ENCODE measurements around the gene TSEN54.

TSEN54 gene

GRCh38 chr17:75488693-75489510 lies 27.4 kb upstream of the TSEN54 start:
- no peak for DNase-seq (ENCODE audit: low read depth)

- DNase-seq (ENCODE audit: low read depth) = no peak
These were observed 26.8 kb upstream of the TSEN54 start for GRCh38 chr17:75489511-75489955.

GRCh38 chr17:75490173-75490743 lies 26.1 kb upstream of the TSEN54 start:
- no peak for DNase-seq (ENCODE audit: low read depth)

- DNase-seq (ENCODE audit: low read depth) = no peak
These were observed 25.2 kb upstream of the TSEN54 start for GRCh38 chr17:75490953-75491649.

GRCh38 chr17:75491680-75492079 lies 24.6 kb upstream of the TSEN54 start:
- no peak for DNase-seq (ENCODE audit: low read depth)

GRCh38 chr17:75492555-75493168 lies 23.7 kb upstream of the TSEN54 start:
- DNase-seq (ENCODE audit: low read depth) = no peak

GRCh38 chr17:75493476-75494129 lies 22.7 kb upstream of the TSEN54 start:
- no peak for DNase-seq (ENCODE audit: low read depth)

GRCh38 chr17:75494326-75494877 lies 21.9 kb upstream of the TSEN54 start:
- no peak for DNase-seq (ENCODE audit: low read depth)

- DNase-seq (ENCODE audit: low read depth) = no peak
These were observed 20.3 kb upstream of the TSEN54 start for GRCh38 chr17:75496005-75496404.

- DNase-seq (ENCODE audit: low read depth) = no peak
These were observed 18.1 kb upstream of the TSEN54 start for GRCh38 chr17:75498039-75498725.

GRCh38 chr17:75498726-75499213 lies 17.6 kb upstream of the TSEN54 start:
- no peak for DNase-seq (ENCODE audit: low read depth)

- no peak for DNase-seq (ENCODE audit: low read depth)
These were observed 16.9 kb upstream of the TSEN54 start for GRCh38 chr17:75499313-75500022.

- DNase-seq (ENCODE audit: low read depth) = no peak
These were observed 15.7 kb upstream of the TSEN54 start for GRCh38 chr17:75500419-75501216.

- DNase-seq (ENCODE audit: low read depth) = no peak
These were observed 14.8 kb upstream of the TSEN54 start for GRCh38 chr17:75501378-75502071.

GRCh38 chr17:75502072-75502720 lies 14.1 kb upstream of the TSEN54 start:
- DNase-seq (ENCODE audit: low read depth) = no peak

- no peak for DNase-seq (ENCODE audit: low read depth)
These were observed 13.5 kb upstream of the TSEN54 start for GRCh38 chr17:75502721-75503329.

GRCh38 chr17:75503337-75503950 lies 12.9 kb upstream of the TSEN54 start:
- no peak for DNase-seq (ENCODE audit: low read depth)
